B cell (primary cell): ENCODE measurements around the gene CARNS1.

Experiments used
- EZH2 ChIP-seq: IDR thresholded peaks from 2 replicates; pipeline ENCODE4 v1.6.1; 2012; ENCODE audit warnings: borderline replicate concordance, low read depth, mild to moderate bottlenecking, moderate library complexity, low read length; ENCODE audit not compliant: insufficient read depth, poor library complexity, severe bottlenecking
- TF ChIP-seq, protein P1 (sequence below): fragments of 200-600 bp; IDR thresholded peaks from one replicate; pipeline ENCODE4 v1.8.0; 2022; ENCODE audit warnings: antibody characterized with exemption, mild to moderate bottlenecking

DNA sequence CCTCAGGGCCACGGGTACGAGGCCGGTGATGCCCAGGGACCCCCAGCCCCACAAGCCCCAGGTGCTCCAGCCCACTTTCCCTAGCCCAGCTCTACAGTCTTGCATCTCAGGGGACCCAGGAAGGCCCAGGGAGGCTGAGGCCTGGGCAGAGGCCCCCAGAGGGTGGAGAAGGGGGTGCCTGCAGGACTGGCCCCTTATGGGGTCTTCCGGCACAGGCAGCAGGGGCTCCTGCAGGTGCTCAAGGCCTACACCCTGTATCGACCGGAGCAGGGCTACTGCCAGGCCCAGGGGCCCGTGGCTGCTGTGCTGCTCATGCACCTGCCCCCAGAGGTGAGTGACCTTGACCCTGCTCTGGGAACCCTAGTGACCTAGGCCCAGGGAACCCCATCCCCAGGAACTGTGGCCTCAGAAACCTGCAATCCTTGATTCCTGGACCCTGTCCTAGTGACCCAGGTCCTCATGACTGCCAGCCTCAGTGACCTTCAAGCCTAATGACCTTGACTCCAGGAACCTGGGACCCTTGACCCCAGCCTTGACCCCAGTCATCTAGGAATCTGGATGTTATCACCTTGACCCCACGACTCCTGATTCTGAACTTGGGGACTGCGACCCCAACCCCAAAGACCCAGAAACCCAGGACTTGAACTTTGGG is 9.7 kb upstream of the CARNS1 start:
- TF ChIP-seq, protein P1, sequence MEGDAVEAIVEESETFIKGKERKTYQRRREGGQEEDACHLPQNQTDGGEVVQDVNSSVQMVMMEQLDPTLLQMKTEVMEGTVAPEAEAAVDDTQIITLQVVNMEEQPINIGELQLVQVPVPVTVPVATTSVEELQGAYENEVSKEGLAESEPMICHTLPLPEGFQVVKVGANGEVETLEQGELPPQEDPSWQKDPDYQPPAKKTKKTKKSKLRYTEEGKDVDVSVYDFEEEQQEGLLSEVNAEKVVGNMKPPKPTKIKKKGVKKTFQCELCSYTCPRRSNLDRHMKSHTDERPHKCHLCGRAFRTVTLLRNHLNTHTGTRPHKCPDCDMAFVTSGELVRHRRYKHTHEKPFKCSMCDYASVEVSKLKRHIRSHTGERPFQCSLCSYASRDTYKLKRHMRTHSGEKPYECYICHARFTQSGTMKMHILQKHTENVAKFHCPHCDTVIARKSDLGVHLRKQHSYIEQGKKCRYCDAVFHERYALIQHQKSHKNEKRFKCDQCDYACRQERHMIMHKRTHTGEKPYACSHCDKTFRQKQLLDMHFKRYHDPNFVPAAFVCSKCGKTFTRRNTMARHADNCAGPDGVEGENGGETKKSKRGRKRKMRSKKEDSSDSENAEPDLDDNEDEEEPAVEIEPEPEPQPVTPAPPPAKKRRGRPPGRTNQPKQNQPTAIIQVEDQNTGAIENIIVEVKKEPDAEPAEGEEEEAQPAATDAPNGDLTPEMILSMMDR = no peak
- no peak for TF ChIP-seq EZH2
